Measurements from ENCODE around the gene C5orf47. TPM values are rescaled to one million over a fixed set of nuclear protein-coding genes. Genes with fewer than 3 reads are reported as not detected.

C5orf47 gene
- total RNA-seq, 4 donors from 2014 or later = not detected

DNA sequence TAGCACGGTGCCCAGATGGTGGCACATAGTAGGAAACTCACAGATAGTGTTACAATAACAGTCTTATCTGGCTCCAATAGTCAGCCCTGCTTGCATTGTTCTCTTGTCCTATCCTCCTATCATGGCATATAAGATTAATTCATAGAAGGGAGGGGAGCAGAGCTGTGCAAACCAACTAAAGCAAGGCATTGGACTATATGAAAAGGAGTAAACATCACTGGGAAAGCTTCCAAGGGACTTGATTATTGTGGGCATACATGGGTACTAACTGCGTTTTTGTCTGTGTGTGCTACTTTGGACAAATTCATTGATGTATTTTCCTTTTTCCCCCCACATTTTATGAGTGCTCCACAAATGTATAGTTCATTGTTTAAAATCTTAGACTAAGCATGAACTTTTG is 43.8 kb upstream of the C5orf47 start:
- peaks cover 0 to 52% (median 0%) of the 10 kb centered on the region in 3 donors for H3K36me3 ChIP-seq
- no peaks in the 10 kb centered on the region for H3K27me3 ChIP-seq
- DNase-seq = no peak
- H3K9me3 ChIP-seq = no peaks in the 10 kb centered on the region
- H3K4me1 ChIP-seq = peaks cover 0 to 11% (median 0%) of the 10 kb centered on the region in 4 donors
- TF ChIP-seq CTCF (IDR thresholded peaks at IDR 0.05) = no peak
- no peak for TF ChIP-seq POLR2A (IDR thresholded peaks at IDR 0.05)
- H3K27ac ChIP-seq = no peak overlapping the region
- H3K4me3 ChIP-seq = no peak overlapping the region

GRCh38 chr5:173946323-173946722 is 42.6 kb upstream of the C5orf47 start:
- no peak overlapping the region for H3K4me3 ChIP-seq
- H3K27me3 ChIP-seq = no peaks in the 10 kb centered on the region
- H3K36me3 ChIP-seq = peaks cover 0 to 64% (median 0%) of the 10 kb centered on the region in 3 donors
- H3K27ac ChIP-seq = no peak overlapping the region
- no peak for DNase-seq
- H3K4me1 ChIP-seq = peaks cover 0 to 11% (median 0%) of the 10 kb centered on the region in 4 donors
- TF ChIP-seq CTCF (IDR thresholded peaks at IDR 0.05) (no peak), POLR2A (IDR thresholded peaks at IDR 0.05) (no peak)
- no peaks in the 10 kb centered on the region for H3K9me3 ChIP-seq

GRCh38 chr5:173950829-173951228 is 38.1 kb upstream of the C5orf47 start:
- DNase-seq = no peak
- Histone ChIP-seq H3K9me3 (no peaks in the 10 kb centered on the region), H3K4me3 (no peak overlapping the region), H3K36me3 (peaks cover 0 to 93% (median 0%) of the 10 kb centered on the region in 3 donors), H3K27me3 (no peaks in the 10 kb centered on the region), H3K27ac (no peak overlapping the region), H3K4me1 (no peaks in the 10 kb centered on the region)
- TF ChIP-seq POLR2A (IDR thresholded peaks at IDR 0.05) = no peak
- TF ChIP-seq CTCF (IDR thresholded peaks at IDR 0.05) = no peak

GRCh38 chr5:173953528-173954090 is 35.4 kb upstream of the C5orf47 start:
- no peaks in the 10 kb centered on the region for H3K4me1 ChIP-seq
- peak overlapping the region in 1 of 4 donors; percentile 24 for H3K27ac ChIP-seq
- DNase-seq = no peak
- no peak overlapping the region for H3K4me3 ChIP-seq
- TF ChIP-seq CTCF (IDR thresholded peaks at IDR 0.05) (no peak), POLR2A (IDR thresholded peaks at IDR 0.05) (no peak)
- H3K36me3 ChIP-seq = peaks cover 0 to 84% (median 0%) of the 10 kb centered on the region in 3 donors
- H3K27me3 ChIP-seq = no peaks in the 10 kb centered on the region
- no peaks in the 10 kb centered on the region for H3K9me3 ChIP-seq

- Histone ChIP-seq H3K36me3 (peaks cover 0 to 71% (median 0%) of the 10 kb centered on the region in 3 donors), H3K27ac (peak overlapping the region in 1 of 4 donors; percentile 24), H3K27me3 (no peaks in the 10 kb centered on the region), H3K4me3 (no peak overlapping the region), H3K4me1 (no peaks in the 10 kb centered on the region), H3K9me3 (no peaks in the 10 kb centered on the region)
- no peak for TF ChIP-seq POLR2A (IDR thresholded peaks at IDR 0.05)
- TF ChIP-seq CTCF (IDR thresholded peaks at IDR 0.05) = no peak
- DNase-seq = no peak
Observed at GRCh38 chr5:173954671-173955521, 34.1 kb upstream of the C5orf47 start.
